ENCODE results near the gene MARVELD3.

MARVELD3 gene

DNA sequence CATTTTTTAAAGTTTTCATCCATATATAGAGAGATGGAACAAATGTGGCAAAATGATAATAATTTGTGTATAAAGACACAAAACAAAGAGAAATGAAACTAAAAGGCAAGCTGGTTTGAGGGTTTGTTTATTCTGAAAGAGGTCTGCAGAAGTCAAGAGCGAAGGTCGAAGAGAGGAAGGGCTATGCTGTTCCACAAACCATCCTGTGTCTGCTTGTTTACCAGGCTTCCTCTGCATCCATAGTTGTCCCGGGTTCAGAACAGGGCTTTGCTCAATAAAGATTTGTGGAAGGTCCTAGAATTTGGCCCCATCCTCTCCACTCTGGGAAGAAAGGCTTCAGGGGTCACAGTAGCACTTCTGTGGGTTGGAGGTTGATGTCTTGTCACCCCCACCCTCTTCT lies 2.4 kb upstream of the MARVELD3 start:
- no peak for DNase-seq

DNA sequence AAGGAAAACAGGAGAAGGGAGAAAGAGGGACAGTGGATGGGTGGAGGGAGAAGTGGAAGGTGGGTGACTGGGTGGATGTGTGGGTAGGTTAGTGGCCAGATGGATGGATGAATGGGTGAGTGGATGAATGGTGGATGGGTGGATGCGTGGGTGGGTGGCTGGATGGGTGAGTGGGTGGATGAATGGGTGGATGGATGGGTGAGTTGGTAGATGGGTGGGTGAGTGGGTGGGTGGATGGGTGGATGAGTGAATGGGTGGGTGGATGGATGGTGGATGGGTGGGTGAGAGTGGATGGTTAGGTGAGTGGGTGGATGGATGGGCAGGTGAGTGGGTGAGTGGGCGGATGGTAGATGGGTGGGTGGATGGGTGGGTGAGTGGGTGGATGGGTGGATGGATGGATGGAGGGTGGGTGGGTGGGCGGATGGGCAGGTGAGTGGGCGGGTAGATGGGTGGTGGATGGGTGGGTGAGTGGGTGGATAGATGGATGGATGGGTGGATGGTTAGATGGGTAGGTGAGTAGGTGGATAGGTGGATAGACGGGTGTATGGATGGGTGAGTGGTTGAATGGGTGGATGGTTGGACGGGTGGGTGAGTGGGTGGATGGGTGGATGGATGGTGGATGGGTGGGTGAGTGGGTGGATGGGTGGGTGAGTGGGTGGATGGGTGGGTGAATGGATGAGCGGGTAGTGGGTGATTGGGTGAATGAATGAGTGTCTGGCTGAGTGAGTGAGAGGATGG lies 702 bp upstream of the MARVELD3 start:
- no peak for DNase-seq

DNA sequence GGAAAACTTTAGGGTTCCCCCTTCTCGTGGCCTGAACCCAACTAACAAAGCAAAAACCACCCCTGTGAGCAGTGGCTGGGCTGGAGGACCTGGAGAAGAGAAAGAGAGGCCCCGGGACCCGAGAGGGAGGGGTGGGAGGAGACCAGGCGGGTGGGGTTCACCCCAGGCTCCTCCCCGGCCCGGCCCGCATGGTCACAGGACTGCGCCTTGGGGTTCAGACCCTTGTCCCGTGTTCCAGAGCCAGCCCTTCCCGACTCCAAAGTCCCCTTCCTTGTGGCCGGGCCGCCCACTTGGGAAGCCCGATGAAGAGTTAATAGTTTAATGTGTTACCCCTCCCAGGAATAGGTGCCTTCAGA lies 852 bp downstream of the MARVELD3 start:
- no peak for DNase-seq

DNA sequence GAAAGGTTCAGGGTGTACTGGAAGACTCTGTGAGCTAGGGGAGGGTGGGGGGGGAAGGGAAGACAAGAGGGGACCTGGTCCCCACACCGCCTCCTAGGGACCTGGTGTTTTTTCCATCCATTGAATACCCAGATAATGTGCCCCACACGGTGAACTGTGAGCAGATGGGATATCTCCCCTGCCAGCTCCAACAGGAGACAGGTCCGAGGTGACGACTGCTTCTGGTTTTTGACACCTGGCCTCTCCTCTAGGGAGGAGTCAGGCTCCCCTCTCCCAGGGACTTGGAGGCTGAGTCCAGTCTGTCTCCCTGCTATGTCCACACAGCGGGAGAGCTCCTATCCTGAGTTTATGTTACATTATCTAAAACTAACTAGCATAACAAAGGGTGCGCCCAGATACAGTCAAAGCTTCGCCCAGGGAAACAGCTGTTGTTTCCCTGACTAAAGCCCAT lies 1.8 kb downstream of the MARVELD3 start:
- no peak for DNase-seq

DNA sequence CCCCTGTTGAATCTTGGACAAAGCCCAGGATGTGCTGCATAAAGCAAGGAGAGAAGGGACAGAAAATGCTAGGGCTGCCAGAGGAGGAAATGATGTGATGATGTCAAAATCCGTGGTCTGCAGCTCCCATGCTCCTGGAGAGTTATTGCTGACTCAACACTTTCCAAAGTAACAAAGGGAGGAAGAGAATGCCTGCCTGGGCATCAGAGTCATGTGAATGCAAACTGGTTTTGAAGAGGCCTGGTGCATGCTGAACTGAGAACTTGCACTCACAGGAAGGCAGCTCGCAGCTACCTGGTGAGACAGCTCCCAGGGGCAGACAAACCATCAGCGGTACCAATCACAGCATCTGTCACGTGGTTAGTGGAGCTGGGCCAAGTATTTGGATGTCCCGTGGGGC lies 2.8 kb downstream of the MARVELD3 start:
- DNase-seq = no peak

DNA sequence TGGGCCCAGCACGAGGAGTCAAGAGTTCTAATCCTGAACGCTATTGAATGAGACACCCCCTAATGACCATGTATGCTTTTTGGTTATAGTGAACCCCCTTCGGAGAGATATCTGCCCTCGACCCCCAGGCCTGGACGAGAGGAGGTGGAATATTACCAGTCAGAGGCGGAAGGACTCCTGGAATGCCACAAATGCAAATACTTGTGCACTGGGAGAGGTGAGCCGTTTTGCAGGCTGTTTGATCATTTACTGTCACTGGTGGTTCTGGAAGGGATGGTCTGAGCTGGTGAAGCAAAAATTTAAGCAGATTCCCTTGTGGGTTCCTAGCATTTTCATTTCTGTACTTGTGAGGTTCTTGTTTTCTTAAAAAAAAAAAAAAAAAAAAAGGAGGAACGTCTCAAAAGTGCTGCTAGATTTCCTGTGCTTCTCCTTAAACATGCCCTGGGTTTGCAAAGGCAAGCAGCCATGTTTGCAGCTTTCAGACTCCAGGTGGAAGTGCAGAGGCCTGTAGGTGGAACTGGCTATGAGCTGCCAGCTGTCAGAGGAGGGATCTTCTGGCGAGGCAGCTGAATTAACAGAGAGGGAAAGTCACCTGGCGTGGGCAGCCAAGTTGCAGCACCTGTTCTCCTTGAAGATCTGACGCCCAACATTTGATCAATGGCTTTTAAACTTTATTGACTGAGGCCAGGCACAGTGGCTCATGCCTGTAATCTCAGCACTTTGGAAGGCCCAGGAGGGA lies 3.5 kb downstream of the MARVELD3 start:
- no peak for DNase-seq

DNA sequence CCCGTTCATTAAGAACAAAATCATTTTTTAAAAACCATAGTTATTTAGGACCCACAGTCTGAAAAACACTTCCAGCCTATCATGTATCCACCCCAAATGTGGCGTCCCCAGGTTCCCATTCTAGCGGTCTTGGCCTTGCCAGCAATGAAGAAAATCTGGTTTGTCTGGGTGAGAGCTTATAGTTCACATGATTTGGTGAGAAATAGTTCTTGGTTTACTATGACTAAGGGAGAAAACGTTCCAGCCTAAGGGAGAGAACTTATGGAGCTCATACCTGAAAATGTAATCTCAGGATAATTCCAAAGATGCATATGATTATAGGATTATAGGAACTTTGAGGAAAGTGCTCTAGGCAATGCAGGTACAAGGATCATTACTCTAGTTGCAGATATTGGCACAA lies 4.8 kb downstream of the MARVELD3 start:
- no peak for DNase-seq

DNA sequence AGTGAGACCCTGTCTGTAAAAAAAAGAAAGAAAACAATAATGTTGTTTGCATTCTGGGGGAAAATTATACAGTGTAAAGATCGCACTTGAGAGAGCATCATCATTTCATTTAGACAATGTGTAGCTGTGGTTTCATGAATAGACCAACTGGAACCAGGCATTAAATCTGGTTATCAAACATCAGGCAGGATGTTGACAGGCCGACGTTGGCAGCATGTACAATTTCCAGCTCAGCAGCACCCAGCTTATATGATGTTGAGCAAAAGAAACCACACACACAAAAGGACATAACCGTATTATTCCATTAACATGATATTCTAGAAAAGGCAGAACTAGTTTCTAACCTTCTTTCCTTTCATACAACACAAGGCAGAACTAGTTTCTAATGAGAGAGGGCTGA lies 5.8 kb downstream of the MARVELD3 start:
- DNase-seq = no peak

DNA sequence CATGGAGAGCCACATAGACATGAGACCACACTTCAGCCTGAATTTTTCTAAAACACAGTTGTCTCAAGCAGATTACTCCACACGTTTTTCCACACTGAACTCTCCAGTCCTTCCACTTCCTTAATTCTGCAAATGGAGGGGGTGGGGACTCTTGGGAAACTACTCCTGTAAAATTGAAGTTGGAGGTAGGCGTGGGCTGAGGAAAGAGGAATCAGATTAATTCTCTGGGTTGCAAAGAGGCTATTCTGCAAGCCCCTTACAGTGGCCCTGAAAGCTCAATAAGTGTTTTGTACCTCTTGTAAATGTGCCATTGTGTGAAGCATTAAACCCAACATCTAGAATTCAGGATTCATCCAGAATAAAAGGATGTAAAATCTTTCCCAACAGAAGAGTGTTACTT lies 9.6 kb downstream of the MARVELD3 start:
- no peak for DNase-seq

DNA sequence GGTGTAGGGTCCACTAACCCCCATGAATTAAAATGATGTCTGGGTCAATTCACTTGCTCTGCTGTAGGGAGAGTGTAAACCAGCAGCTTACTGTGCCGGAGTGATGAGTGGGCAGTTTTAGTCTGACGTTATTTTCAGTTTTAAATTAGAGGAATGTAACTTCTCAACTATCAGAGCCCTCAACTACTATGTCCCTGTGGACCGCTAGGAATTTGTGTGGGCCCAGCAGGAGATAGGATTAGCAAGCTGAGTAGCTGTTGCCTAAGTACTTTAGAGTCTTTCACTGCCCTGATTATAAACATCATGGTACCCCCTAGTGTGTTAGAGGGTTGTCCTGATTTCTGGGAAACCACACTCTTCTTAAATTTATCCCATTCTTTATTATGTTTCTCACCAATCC lies 11.4 kb downstream of the MARVELD3 start:
- DNase-seq = no peak

DNA sequence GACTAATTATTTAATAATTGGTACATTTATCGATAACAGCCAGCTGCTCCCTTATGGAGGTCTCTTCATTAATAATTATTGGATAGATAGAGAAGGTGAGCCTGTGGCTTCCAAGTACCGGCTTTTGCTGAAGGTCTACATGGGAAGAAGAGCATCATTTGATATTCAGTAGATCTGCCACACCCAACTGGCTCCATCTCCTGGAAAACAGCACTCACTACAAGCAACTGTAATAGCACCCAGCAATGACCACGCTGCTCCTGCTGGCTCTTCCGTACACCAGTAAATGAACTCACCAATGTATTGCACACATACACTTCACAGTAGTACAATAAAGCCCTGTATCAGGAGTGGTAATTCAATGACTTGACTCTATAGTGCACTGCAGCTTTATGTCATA lies 19.5 kb downstream of the MARVELD3 start:
- DNase-seq = no peak

DNA sequence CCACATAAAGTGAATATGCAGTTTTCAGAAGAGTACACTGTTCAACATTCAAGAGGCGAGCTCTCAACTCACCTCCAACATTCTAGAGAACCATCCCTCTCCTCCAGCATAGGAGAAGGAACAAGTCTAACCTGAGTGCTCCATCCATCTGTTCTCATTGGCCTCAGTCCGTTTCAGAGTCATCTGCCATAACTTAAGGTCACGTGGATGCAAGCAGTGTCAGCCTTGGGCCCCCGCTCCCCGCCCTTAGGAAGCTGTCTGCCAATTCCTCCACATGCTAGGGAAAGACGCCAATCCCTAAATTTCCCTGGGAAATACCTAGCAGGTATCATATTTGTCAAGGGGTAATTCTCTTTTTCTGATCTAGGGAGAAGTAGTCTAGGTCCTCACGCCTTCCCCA lies 21.4 kb downstream of the MARVELD3 start:
- no peak for DNase-seq

DNA sequence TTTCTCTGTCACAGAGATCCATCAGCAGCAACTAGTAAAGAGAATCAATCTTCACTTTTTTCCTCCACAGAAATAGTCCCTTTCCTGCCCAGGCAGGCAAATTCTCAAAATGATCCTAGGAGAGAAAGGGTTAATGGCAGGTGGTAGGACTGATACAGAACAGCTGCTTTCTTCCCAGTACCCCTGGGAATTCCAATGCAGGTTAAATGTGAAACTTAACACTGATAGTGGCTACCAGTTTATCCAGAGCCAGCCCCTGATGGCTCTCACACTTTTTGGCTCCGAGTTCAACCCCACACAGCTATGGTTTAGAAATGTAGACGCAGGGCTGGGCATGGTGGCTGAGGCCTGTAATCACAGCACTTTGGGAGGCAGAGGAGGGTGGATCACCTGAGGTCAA lies 22.2 kb downstream of the MARVELD3 start:
- no peak for DNase-seq

DNA sequence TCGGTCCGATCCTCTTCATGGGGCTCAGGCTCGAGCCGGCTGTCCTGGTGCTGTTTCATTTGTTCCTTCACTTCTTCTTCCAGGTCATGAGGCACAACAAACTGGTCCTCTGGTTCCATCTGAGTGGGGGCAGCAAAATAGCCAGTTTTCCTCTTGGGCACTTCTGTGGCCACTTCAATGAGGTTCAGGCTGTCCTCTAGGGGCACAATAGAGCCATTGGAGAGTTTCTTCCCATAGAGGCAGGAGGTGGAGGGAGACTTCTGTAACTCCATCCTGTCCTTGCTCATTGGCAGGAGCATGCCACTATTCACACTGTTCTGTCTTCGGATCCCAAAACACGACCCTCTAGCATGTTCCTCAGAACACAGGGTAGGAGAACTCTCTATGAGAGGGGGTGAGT lies 22.9 kb downstream of the MARVELD3 start:
- DNase-seq = no peak

DNA sequence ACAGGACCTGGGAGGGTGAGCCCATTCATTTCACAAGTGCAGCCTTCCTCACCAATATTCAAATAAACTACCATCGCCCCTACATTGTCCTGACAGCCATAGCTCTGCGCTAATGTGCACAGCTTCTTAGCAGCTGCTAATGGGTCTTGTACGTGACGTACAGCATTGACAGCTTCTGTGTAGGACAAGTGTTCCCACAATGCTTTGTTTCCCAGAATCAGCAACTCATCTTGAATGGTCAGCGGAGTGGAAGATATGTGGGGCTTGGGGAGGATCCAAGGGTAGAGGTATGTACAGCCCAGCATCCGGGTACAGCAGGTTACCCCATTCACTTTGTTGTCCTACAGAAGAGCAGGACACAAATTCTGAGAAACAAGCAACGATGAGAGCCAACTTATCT lies 23.7 kb downstream of the MARVELD3 start:
- DNase-seq = no peak

DNA sequence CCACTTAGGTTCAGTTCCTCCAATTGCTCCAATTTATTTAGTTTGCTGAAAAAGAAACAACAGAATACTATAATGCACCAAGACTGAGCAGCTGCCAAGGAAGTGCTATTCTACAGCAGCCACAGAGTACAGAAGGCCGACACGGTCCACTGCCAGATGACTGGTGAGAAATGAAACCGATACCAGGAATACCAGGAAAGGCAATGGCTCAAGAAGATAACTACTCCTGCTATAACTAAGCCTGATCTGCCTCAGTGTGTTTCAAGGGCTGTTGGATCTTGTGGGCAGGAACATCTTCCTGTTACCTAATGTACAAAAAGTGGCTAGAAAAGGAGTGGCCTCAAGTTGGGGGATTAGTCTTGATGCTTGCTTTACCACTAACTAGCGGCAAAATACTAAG lies 32.8 kb downstream of the MARVELD3 start:
- no peak for DNase-seq

DNA sequence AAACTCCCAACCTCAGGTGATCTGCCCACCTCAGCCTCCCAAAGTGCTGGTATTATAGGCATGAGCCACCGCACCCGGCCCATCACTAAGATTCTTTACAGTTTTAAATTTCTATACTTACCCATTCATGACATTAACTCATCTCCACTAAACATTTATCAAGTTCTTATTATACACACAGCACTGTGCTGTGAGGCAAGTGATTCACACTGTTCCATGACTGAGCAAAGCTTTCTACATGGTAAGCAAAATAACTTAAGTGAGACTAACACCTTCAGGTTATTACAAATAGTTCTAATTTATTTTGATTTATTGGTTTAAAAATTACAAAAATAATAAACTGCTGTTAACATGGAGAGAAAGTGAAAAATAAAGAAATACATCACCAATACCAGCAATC lies 33.5 kb downstream of the MARVELD3 start:
- no peak for DNase-seq

DNA sequence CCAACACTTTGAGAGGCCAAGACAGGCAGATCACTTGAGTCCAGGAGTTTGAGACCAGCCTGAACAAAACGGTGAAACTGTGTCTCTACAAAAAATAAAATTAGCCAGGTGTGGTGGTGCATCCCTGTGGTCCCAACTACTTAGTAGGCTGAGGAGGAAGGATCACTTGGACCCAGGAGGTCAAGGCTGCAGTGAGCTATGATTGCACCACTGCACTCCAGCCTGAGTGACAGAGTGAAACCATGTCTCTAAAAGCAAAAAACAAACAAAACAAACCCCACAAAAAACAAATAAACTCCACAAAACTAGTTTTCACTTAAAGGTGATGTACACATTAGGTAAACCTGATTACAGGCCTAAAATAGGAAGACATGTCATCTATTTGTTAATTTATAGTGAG lies 40.3 kb downstream of the MARVELD3 start:
- no peak for DNase-seq

DNA sequence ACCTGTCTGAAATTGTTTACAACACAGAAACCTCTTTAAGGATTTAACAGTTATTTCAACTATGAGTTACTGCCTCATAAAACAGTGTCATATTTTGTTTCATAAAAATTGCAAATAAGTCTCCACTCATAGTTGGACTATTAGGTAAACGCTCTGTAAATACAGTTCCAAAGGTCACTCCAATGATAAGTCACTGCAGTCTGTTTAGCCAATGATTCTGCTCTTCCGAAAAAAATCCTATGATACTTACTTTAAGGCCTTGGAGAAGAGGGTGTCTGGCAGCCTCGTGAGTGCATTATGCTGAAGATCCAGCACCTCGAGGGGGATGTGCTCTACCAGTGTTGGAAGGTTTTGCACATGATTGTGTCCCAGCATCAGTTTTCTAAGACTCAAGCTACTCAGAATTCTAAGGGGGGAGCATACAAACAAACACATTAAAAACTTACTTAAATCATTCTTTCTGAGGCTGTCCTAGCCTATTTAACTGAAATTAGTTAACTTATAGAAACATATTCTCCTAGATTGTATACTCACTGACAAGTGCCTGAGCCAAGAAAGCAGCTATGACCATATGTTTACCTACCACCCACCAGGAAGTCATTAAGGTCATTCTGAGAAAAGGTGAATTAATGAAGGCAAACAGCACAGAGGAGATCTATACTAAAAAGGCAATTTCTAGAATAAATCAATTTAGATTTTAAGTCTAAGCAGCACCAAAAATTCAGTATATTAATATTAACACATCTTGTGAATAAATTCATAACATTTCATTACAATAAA lies 41.1 kb downstream of the MARVELD3 start:
- no peak for DNase-seq

DNA sequence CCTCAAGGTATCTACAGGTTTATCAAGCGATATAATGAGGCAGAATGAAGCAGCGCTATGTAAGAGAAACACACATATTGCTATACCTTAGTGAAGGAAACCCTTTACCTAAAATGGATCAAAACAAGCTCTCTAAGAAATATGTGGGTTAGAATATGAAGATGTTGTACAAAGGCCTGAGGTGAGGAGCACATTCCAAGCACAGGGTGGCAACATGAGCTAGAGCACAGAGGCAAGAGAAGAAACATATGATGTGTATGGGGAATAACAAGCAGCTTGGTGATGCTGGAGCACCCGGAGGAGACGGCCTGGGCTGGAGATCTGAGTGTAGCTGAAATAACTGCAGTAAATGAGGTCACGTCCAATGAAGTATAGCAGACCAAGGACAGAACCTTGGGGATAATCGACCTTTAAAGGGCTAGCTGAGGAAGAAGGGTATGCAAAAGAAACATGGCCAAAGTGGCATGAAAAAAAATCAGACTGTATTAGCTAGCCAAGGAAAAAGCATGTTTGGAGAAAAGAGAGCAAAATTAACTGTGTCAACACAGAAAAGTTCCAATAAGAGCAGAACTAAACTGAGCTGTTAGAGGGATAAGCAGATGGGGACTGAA lies 44.0 kb downstream of the MARVELD3 start:
- no peak for DNase-seq

DNA sequence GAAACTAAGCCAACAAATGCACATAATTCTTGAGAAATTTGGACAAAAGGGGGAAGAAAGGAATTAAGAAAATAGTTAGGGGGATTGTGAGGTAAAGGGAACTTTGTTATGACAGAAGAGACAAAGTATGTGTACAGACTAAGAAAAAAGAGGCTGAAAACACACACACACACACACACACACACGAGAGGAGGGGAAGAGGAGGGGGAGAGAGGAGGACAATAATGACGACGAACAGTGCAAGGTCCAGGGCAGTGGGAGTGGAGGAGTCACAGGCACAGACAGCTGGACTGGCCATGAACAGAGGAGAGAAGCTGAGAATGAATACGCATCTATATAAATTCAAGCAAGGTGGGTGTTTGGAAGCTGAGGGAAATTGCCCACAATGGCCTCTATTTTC lies 44.6 kb downstream of the MARVELD3 start:
- no peak for DNase-seq

DNA sequence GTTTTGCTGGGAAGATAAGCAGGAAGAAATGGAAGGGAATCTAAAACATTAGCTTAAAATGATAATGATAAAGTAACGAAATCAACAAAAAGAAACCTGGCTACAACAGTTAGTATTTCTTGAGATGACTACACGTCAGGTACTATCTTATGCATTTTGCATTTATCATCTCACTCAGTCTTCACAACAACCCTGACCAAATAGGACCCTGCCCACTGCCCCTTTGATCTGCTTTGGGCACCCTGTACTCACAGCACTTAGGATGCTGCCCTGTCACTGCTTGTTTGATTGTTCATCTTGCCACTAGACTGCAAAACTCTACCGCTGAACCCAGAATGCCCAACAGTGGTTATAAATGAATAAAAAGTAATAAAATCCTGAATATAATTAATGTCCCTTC lies 45.2 kb downstream of the MARVELD3 start:
- DNase-seq = no peak

DNA sequence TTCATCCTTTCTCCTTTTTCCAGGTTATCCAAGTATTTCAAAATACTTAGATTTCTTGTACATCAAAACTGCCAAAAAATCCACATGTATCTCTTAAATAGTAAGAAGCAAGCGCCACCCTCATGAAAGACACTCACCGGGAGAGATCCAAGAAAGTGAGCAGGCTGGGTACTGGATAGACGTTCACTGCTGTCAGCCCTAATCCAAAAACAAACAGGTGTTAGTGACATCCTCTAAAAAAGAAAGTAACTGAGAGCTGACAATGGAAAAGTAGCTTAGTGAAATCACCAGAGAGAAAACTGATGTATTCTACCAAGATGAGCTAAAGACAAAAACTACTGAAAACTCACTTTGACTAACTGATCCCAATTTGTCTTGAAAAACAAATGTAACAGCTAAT lies 46.1 kb downstream of the MARVELD3 start:
- no peak for DNase-seq

Measured in central memory CD4-positive, alpha-beta T cell (primary cell).